Activated CD4-positive, alpha-beta T cell treated with anti-CD3 and anti-CD28 coated beads, Interleukin-2, Interleukin-6, amounts not matched to agents 100 ng/mL and 50 ng/mL, durations not matched to agents 16 hours and 8 hours (primary cell): ENCODE measurements around the gene PROCA1.
A peak's percentile ranks its signal among the peaks of the same experiment; 100 is the strongest.
"Not testable (repeated sequence)": the region's sequence is repeated elsewhere in the genome, so short reads cannot be mapped to it uniquely, and the experiment has no call there.

ENCODE experiments used
- DNase-seq: peaks from one replicate; pipeline ENCODE4 v3.0.0-alpha.2; 2020

Gene PROCA1

GRCh38 chr17:28725660-28726225 lies 14.1 kb upstream of the PROCA1 start:
- DNase-seq = peak; percentile 83

GRCh38 chr17:28725166-28725659 lies 13.5 kb upstream of the PROCA1 start:
- peak; percentile 56 for DNase-seq

- DNase-seq = no peak
These were observed 12.9 kb upstream of the PROCA1 start for GRCh38 chr17:28724500-28725165.

DNA sequence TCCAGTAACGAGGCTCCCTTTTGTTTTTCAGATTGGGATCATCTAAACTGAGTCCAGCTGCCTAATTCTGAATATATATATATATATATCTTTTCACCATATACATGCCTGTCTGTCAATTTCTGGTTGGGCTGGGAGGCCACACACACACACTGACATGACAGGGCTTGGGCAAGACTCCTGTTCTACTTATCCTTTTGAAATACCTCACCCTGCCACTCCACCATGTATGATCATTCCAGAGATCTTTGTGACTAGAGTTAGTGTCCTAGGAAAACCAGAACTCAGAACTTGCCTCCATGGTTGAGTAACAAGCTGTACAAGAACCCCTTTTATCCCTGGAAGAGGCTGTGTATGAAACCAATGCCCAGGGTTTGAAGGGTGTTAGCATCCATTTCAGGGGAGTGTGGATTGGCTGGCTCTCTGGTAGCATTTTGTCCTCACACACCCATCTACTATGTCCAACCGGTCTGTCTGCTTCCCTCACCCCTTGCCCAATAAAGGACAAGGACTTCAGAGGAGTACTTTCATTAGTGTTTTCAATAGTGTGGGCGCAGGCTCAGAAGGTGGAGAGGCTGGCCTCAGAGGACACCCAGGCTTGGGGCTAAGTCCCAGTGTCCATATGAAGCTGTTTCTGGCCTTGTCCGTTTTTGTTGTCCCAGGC lies 12.3 kb upstream of the PROCA1 start:
- DNase-seq = not testable (repeated sequence)

DNA sequence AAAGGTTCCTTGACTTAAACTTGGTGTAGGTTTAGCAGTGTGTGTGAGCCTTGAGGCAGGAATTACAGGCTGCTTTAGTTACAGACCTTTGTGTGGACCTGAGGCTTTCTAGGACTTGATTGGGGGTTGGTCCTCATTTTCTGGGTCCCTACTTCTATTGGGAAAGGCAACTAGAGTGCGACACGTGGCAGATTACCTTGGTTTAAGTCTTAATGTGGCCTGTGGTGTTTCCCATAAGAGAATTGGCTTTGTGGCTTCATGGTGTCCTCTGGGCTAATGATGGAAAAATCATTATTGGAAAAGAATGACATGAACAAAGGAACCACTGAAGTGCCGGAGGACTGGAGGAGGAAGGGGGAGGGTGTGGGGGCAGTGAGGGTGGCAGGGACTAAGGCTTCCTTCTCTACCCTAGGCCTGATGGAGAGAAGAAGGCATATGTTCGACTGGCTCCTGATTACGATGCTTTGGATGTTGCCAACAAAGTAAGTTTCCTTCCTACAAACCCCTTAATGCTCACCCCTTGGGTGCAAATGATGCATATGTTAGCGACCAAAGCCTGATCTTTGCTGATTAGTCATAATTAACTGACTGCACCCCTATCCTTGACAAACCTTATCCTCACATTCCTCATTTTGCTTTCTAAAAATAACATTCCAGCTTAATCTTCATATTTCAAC lies 11.6 kb upstream of the PROCA1 start:
- no peak for DNase-seq

DNA sequence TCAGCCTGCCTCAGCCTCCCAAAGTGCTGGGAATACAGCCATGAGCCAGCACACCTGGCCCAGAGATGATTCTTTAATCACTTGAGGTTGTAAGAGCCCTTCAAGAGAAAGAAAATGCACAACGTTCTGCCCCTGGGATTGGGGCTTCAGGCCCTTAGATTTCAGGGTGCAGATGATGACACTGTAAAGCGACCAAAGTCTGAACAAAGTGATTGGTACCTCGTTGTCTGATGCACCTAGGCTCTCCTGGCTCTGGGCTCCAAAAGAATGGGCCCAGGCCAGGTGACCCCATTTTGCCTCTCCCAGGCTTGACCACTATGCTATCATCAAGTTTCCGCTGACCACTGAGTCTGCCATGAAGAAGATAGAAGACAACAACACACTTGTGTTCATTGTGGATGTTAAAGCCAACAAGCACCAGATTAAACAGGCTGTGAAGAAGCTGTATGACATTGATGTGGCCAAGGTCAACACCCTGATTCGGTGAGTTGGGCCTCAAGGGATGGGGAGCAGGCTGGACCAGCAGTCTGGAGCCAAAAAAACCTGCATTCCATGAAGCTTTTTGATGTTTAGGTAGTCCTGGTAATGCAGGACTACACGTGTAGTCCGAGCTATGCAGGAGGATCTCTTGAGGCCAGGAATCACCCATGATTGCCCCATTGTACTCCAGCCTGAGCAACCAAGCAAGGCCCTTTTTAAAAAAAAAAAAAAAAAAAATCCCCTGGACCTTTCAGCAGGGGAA lies 10.9 kb upstream of the PROCA1 start:
- DNase-seq = no peak

DNA sequence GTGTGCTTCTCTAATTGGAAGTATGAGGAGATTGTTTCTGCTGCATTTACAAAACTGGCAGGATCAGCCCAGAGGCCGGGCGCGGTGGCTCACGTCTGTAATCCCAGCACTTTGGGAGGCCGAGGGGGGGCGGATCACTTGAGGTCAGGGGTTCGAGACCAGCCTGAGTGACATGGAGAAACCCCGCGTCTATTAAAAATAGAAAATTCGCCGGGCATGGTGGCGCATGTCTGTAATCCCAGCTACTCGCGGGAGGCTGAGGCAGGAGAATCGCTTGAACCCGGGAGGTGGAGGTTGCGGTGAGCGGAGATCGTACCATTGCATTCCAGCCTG lies 9.3 kb upstream of the PROCA1 start:
- not testable (repeated sequence) for DNase-seq

GRCh38 chr17:28720247-28720996 lies 8.7 kb upstream of the PROCA1 start:
- peak; percentile 65 for DNase-seq

DNA sequence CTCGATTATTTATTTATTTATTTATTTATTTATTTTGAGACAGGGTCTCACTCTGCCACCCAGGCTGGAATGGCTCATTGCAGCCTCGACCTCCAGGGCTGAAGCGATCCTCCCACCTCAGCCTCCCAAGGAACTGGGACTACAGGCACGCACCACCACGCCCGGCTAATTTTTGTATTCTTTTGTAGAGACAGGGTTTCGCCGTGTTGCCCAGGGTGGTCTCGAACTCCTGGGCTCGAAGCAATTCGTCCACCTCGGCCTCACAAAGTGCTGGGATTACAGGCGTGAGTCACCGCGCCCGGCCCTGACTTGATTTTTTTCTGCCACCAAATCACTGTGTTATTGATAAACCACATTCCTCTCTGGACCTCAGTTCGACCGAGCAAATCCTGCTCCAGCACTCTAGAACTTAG lies 7.3 kb upstream of the PROCA1 start:
- no peak for DNase-seq

DNA sequence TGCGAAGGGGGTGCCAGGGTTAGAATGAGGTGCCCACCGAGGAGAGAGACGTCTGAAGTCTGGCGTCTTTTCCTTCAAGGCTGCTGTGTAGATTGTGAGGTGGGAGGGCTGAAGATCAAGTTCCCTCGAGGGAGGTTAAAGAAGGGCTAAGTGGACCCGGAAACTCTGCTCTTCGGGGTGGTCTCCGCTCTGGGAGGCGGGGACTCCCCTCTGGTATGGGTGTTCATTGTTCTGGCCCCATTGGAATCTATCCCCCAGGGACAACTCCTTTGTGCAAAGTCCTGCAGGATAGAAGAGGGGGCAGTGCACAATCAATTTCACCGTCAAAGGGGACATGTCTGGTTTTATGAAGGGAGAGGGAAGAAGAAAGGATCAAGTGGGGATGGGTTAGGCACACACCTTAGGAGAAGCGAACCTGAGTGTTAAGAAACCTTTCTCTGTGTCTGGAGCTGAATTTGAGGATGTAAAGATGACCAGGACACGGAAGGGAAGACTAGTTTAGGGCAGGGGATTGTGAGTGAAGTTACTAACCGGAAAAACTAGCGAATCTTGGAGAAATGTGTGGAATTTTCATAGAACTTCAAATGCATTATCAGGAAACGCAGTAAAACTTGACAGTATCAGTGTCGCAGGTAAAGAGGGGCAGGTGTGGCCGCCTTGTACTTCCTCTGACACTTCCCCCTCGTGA lies 6.8 kb upstream of the PROCA1 start:
- no peak for DNase-seq

- DNase-seq = no peak
These were observed 6.1 kb upstream of the PROCA1 start, which contains the start of gene RAB34 for GRCh38 chr17:28717578-28718332. Gene RAB34, minus strand, starts transcription at chr17:28717868. Its CDS starts 602 bp downstream, at chr17:28717266.

- DNase-seq = no peak
These were observed 5.3 kb upstream of the PROCA1 start for GRCh38 chr17:28716740-28717577.

DNA sequence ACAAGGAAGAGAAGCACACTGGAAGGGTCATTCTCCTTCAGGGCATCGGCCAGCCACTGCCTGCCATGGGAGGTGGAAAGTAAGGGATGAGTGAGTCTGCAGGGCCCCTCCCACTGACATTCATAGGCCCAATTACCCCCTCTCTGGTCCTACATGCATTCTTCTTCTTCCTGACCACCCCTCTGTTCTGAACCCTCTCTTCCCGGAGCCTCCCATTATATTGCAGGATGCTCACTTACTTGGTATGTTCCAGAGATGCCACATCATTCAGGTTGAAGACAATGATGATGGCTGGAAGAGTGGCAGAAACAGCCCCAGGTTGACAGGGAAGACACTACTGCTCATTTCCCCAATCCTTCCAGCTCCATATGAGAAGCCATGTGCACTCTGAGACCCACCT lies 3.5 kb upstream of the PROCA1 start:
- no peak for DNase-seq

DNA sequence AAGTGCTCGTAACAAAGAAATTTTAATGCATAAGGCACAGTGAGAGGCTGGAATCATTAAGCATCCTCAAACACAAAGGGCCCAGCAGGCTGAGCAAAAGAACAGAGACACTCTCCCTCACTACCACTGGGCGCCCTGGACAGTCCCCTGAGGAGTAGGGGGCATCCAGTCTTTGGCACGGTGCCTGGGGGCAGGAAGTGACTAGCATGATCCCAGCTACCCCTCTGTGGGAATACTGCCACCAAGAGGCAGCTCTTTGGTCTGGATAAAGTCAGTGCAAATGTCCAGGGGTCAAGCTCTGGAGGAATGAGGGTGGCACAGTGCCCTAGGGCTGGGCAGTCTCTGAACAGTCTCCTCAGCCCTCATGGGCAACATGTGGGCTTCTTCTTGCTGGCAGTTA lies 2.6 kb upstream of the PROCA1 start:
- no peak for DNase-seq

DNA sequence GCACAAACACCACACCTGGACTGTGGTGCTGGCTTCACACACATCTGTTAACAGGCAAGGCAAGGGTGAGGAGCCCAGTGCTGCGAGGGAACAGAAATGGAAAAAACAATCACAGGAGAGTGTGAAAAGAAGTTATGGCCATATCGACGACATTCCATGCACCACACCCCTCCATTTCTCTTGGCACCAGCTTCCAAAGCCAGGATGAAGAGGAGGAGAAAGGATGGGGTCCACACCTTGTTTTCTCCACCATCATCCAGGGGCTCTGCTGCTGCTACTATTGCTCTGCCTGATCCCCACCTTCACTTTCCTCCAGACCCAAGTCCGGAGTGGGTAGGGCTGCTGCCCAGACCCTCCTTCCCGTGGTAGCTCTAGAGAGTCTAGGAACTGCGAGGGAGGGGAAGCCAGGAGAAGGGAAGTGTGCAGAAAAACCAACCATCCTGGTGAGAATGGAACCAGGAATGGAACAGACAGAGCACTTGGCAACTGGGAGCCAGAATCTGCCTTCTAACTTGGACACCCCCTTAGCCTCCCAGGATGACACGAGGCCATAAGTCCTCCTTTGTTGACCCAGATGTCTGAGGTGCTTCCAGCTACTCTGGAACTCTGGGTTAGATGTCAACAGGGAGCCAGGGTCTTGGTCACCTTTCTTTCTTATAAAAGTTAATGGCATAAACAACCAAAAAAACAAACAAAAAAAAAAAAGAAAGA lies 1.2 kb upstream of the PROCA1 start:
- no peak for DNase-seq

GRCh38 chr17:28712032-28712704 lies 480 bp upstream of the PROCA1 start:
- peak; percentile 68 for DNase-seq

- peak; percentile 96 for DNase-seq
These were observed 596 bp downstream of the PROCA1 start for GRCh38 chr17:28710861-28711722.

DNA sequence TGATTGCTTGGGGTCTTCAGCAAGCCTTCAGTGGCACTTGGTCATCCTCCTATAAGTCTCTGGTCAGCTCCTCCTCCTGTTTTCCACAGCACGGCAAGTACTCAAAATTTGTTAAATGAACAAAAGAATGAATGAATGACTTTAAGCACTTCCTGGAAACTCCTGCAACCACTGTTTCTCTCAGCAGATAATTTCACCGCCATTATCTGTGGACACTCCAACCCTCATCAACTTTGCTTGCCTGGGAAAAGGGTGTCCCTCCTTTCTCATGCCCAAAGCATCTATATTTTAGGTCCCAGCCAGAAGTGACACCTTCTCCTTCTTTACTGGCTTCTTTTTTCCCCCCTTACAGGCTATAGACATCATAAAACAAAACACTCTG lies 4.4 kb downstream of the PROCA1 start:
- no peak for DNase-seq
